ENCODE measurements around the gene ALDOC. TPM values are rescaled to one million over a fixed set of nuclear protein-coding genes. Genes with fewer than 3 reads are reported as not detected.
A peak's percentile ranks its signal among the peaks of the same experiment; 100 is the strongest.

ALDOC gene
- total and polyA plus RNA-seq, 9 donors: 1.7 to 4.4 (median 2.5) TPM

DNA sequence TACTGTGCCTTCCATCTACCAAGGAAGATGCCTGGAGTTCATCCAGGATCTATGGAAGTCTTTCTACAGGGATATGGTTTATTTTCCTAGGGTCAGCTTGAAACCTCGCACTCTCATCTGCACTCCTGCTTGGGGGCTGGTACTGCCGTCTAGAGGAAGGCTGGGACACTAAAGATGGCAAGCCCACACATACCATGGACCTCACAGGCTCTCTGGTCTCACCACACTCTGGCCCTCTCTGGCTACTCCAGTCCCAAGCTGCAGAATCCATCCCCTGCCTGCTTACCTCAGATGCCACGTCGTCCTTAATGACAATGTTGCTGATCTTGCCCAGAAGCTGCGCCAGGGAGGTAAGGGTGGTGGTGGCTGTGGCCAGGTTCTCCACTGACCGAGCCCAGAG, 22.1 kb downstream of the ALDOC start:
- peaks cover 11% of the 10 kb centered on the region for H3K4me1 ChIP-seq (ENCODE audit: control insufficient read depth, insufficient read depth, low read length)
- no peak overlapping the region for H3K4me3 ChIP-seq (ENCODE audit: low read length)
- DNase-seq: no peak
- no peaks in the 10 kb centered on the region for H3K27me3 ChIP-seq (ENCODE audit: control insufficient read depth, insufficient read depth, low read length)
- no peak overlapping the region for H3K27ac ChIP-seq (ENCODE audit: low read length)
- peaks cover 46% of the 10 kb centered on the region for H3K36me3 ChIP-seq (ENCODE audit: control insufficient read depth, insufficient read depth, low read length)
- WGBS (ENCODE audit: insufficient coverage): 78% methylated on average over 3 of the region's 6 CpGs
- H3K9me3 ChIP-seq (replicated peaks; ENCODE audit: control insufficient read depth, low read depth, low read length): no peaks in the 10 kb centered on the region

DNA sequence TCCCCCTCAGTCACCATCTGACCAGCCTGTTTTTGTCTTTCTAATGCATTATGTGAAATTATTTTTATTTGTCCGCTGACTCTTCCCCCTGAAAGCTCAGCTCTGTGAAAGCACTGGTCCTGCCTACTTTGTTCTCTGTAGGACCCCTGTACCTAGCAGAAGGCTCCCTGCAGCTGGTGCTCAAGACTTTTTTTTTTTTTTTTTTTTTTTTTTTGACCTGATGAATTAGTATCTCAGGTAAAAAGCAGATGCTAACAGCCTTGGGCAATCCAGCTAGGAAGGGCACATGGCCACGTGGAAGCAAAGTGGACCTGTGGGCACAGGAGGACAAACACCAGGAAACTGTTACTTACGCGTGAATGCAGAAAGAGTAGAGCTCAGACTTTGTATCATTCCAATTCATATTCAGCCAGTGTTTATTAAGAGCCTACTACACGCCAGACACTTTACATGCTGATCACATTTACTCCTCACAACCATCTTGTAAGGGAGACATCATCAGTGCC, 23.6 kb downstream of the ALDOC start:
- 100% methylated on average over 1 of the region's 5 CpGs for WGBS (ENCODE audit: insufficient coverage)
- DNase-seq: no peak
- H3K9me3 ChIP-seq (replicated peaks; ENCODE audit: control insufficient read depth, low read depth, low read length): no peaks in the 10 kb centered on the region
- peaks cover 14% of the 10 kb centered on the region for H3K4me1 ChIP-seq (ENCODE audit: control insufficient read depth, insufficient read depth, low read length)
- H3K4me3 ChIP-seq (ENCODE audit: low read length): peak overlapping the region; percentile 27
- no peak overlapping the region for H3K27ac ChIP-seq (ENCODE audit: low read length)
- H3K36me3 ChIP-seq (ENCODE audit: control insufficient read depth, insufficient read depth, low read length): peaks cover 43% of the 10 kb centered on the region
- no peaks in the 10 kb centered on the region for H3K27me3 ChIP-seq (ENCODE audit: control insufficient read depth, insufficient read depth, low read length)

GRCh38 chr17:28552176-28552999, 24.3 kb downstream of the ALDOC start, which contains the start of gene UNC119:
Gene UNC119 (minus strand): TSS chr17:28552624. CDS start chr17:28552557, 67 bp downstream.
- Histone ChIP-seq H3K4me1 (ENCODE audit: control insufficient read depth, insufficient read depth, low read length) (peaks cover 14% of the 10 kb centered on the region), H3K27ac (ENCODE audit: low read length) (peak within 1 kb of the TSS; percentile 35), H3K36me3 (ENCODE audit: control insufficient read depth, insufficient read depth, low read length) (peaks cover 43% of the 10 kb centered on the region), H3K27me3 (ENCODE audit: control insufficient read depth, insufficient read depth, low read length) (no peaks in the 10 kb centered on the region), H3K4me3 (ENCODE audit: low read length) (peak within 1 kb of the TSS; percentile 67), H3K9me3 (replicated peaks; ENCODE audit: control insufficient read depth, low read depth, low read length) (no peaks in the 10 kb centered on the region)
- peak; percentile 89 for DNase-seq
- under 1% methylated on average over 46 of the region's 67 CpGs for WGBS (ENCODE audit: insufficient coverage)

DNA sequence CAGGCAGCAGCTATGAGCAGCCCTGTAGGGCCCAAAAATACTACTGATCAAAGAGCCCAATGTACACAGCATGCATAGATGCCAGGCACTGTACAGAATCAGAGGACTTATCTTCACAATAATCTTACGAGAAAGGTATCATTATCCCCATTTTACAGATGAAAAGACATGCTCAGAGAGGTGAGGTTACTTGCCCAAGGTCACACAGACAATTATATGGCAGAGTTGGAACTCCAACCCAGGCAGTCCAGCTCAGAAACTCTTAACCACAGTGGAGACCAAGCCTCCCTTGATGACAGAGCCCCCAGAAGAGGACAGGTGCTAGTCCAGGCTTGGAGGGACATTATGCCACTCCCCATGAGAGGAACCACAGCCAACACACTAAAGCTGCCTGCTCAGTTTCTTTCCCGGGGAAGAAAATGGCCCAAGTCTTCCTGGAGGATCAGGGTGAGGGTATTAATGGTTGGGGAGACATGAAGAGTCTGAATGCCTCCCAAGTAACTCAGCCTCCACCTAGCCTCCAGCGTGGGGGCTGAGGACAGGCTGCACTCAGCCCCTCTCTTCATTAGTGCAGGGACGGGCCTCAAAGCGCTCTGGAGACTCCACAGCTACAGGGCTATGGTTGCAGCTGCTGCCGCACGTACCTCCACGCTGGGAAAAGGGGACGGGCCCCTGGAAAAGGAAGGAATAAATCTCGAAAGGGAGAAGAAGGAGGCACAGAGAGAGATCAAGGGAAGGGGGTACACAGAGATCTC, 25.1 kb downstream of the ALDOC start:
- Histone ChIP-seq H3K4me3 (ENCODE audit: low read length) (peak overlapping the region; percentile 67), H3K27me3 (ENCODE audit: control insufficient read depth, insufficient read depth, low read length) (no peaks in the 10 kb centered on the region), H3K9me3 (replicated peaks; ENCODE audit: control insufficient read depth, low read depth, low read length) (no peaks in the 10 kb centered on the region), H3K4me1 (ENCODE audit: control insufficient read depth, insufficient read depth, low read length) (peaks cover 14% of the 10 kb centered on the region), H3K36me3 (ENCODE audit: control insufficient read depth, insufficient read depth, low read length) (peaks cover 42% of the 10 kb centered on the region), H3K27ac (ENCODE audit: low read length) (peak overlapping the region; percentile 35)
- 0% methylated on average over 6 of the region's 10 CpGs for WGBS (ENCODE audit: insufficient coverage)
- DNase-seq: peak; percentile 35

GRCh38 chr17:28550858-28551257, 25.8 kb downstream of the ALDOC start:
- Histone ChIP-seq H3K27ac (ENCODE audit: low read length) (no peak overlapping the region), H3K4me3 (ENCODE audit: low read length) (no peak overlapping the region), H3K27me3 (ENCODE audit: control insufficient read depth, insufficient read depth, low read length) (no peaks in the 10 kb centered on the region), H3K36me3 (ENCODE audit: control insufficient read depth, insufficient read depth, low read length) (peaks cover 35% of the 10 kb centered on the region), H3K9me3 (replicated peaks; ENCODE audit: control insufficient read depth, low read depth, low read length) (no peaks in the 10 kb centered on the region), H3K4me1 (ENCODE audit: control insufficient read depth, insufficient read depth, low read length) (peaks cover 14% of the 10 kb centered on the region)
- no CpG with 5 or more reads among the region's 1 CpG for WGBS (ENCODE audit: insufficient coverage)
- no peak for DNase-seq

GRCh38 chr17:28549236-28550132, 27.2 kb downstream of the ALDOC start:
- no peak for DNase-seq
- no peaks in the 10 kb centered on the region for H3K9me3 ChIP-seq (replicated peaks; ENCODE audit: control insufficient read depth, low read depth, low read length)
- no peak overlapping the region for H3K4me3 ChIP-seq (ENCODE audit: low read length)
- no peak overlapping the region for H3K27ac ChIP-seq (ENCODE audit: low read length)
- peaks cover 23% of the 10 kb centered on the region for H3K36me3 ChIP-seq (ENCODE audit: control insufficient read depth, insufficient read depth, low read length)
- no peaks in the 10 kb centered on the region for H3K27me3 ChIP-seq (ENCODE audit: control insufficient read depth, insufficient read depth, low read length)
- WGBS (ENCODE audit: insufficient coverage): 60% methylated on average over 1 of the region's 3 CpGs
- peaks cover 14% of the 10 kb centered on the region for H3K4me1 ChIP-seq (ENCODE audit: control insufficient read depth, insufficient read depth, low read length)

DNA sequence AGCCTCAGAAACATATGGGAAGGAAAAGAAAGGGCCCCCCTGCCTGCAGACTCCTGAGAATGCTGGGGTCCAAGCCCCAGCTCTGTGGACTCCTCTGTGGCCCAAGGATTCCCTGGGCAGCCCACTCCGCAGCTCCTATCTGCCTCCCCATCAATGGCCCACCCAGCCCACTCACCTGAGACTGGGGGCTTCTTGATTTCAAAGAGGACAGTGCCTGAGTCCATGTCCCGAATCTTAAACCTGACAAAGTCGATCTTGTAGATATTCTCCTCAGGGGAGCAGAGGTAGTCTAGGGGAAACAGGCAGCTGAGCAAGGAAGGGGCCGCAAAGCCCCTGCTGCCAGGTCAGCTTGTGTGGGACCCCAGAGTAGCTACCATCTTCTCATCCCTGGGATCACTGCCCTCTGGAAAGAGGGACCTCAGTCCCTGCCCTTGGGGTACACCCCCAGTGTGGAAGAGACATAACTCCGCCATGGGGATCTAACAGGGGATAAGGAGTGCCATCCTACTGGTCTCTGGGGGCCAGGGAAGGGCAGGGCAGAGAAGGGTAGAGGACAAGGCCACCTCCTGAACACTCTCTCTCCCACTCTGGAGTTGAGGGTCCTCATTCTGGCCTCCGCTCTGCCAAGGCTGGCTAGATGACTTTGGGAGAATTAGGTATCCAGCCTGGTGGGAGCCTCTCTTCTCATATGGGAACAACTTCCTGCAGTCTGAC, 28.1 kb downstream of the ALDOC start:
- Histone ChIP-seq H3K4me1 (ENCODE audit: control insufficient read depth, insufficient read depth, low read length) (peaks cover 14% of the 10 kb centered on the region), H3K27me3 (ENCODE audit: control insufficient read depth, insufficient read depth, low read length) (no peaks in the 10 kb centered on the region), H3K36me3 (ENCODE audit: control insufficient read depth, insufficient read depth, low read length) (peaks cover 14% of the 10 kb centered on the region), H3K4me3 (ENCODE audit: low read length) (no peak overlapping the region), H3K27ac (ENCODE audit: low read length) (no peak overlapping the region), H3K9me3 (replicated peaks; ENCODE audit: control insufficient read depth, low read depth, low read length) (no peaks in the 10 kb centered on the region)
- DNase-seq: no peak
- 100% methylated on average over 1 of the region's 6 CpGs for WGBS (ENCODE audit: insufficient coverage)

DNA sequence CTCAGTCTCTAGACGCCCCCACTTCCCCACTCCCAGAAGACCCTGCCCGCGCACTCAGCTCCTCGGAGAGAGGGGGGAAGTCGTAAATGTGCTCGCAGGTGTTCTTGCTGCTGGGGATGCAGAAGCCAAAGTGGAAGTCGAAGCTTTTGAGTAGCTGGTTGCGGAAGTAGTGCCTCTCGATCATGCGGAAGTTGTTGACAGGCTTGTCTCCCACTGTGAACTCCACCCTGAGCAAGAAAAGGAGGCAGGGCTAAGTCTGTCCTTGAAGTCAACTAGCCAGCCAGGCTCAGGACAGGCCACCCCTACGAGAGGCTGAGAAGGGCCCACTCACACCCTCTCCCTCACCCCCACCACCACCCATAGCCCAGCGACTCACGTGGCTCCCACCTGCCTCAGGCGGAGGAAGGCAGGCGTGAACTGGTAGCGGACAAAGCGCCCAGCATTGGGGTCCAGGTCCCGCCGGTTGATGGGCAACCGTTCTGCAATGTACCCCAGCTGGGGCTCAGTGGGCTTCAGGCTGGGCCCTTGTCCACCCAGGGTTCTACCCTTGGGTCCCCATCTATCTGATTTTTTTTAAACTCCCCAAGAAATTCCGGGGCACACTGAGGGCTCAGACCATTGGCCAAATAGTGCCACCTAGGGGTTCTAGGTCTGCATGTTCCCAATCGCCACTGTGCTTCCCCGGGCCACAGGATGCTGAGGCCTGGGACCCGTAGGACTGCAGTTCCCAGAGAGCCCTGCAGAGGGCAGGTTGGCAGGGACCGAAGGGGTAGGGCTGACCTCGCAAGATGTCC, 28.9 kb downstream of the ALDOC start:
- WGBS (ENCODE audit: insufficient coverage): 58% methylated on average over 17 of the region's 26 CpGs
- peak; percentile 65 for DNase-seq
- Histone ChIP-seq H3K4me1 (ENCODE audit: control insufficient read depth, insufficient read depth, low read length) (peaks cover 13% of the 10 kb centered on the region), H3K27ac (ENCODE audit: low read length) (peak overlapping the region; percentile 20), H3K4me3 (ENCODE audit: low read length) (no peak overlapping the region), H3K27me3 (ENCODE audit: control insufficient read depth, insufficient read depth, low read length) (no peaks in the 10 kb centered on the region), H3K36me3 (ENCODE audit: control insufficient read depth, insufficient read depth, low read length) (peaks cover 12% of the 10 kb centered on the region), H3K9me3 (replicated peaks; ENCODE audit: control insufficient read depth, low read depth, low read length) (no peaks in the 10 kb centered on the region)

All from muscle of leg (tissue), 11 donors.